KBM-7 (cell line): ENCODE measurements around the gene IL1RAPL2.
"Not testable (repeated sequence)": the region's sequence is repeated elsewhere in the genome, so short reads cannot be mapped to it uniquely, and the experiment has no call there.

Experiments
- DNase-seq: peaks from one replicate; pipeline ENCODE4 v3.0.0-alpha.2; 2015
- in situ Hi-C: fragments of 300-500 bp; cut with MboI; formaldehyde crosslinking; loops from 2 replicates; pipeline ENCODE4 v1.14.3; 2020; ENCODE audit warnings: low sequenced_read_pairs, low pct_unique_long_range_greater_than_20kb, mixed read lengths

Gene IL1RAPL2

GRCh38 chrX:105115596-105116320, 549.8 kb downstream of the IL1RAPL2 start:
- in situ Hi-C loops, DNase-seq: not testable (repeated sequence)

- in situ Hi-C loops = no loop called here
- DNase-seq = no peak
Measured at GRCh38 chrX:105116486-105116885, 550.5 kb downstream of the IL1RAPL2 start.

GRCh38 chrX:105117621-105118020, 551.6 kb downstream of the IL1RAPL2 start:
- no peak for DNase-seq
- in situ Hi-C loops = no loop called here

GRCh38 chrX:105120463-105120862, 554.5 kb downstream of the IL1RAPL2 start:
- DNase-seq = no peak

DNA sequence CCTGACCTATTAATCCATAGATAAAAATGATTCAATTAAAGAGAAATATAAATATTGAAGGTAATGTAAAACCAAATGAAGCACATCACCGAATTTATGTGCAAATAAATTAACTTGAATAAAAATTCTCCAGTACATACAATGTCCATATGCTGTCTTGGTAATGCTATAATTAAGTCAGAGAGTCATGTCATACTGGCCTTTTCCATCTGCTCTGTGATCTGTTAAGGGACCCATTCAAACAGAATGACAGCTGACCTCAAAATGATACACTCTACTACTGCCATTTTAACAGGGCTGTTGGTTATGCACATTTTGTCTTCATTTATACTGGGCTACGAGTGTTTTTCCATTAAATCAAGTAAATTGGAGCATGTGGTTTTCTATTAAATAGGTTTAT, 555.2 kb downstream of the IL1RAPL2 start:
- DNase-seq = no peak
- in situ Hi-C loops = no loop called here

More at GRCh38 chrX:105120463-105120862, 554.5 kb downstream of the IL1RAPL2 start:
- in situ Hi-C loops = no loop called here

DNA sequence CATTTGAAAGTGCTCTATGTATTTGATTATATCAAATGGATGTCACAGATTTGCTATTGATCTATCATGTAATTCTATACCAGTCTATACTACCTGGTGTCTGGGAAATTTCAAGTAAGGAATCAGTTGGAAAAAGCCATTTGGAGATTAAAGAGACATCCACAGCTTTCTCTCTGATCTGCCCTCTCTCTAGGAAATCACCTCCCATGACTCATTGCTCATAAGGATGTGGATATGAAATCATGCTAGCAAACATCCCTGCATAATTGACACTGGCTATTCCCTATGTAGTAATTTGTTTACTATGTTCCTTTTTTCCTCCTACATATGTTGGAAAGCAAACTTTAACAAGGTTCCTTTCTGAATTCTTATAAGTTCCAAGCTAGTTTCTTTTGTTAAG, 560.2 kb downstream of the IL1RAPL2 start:
- DNase-seq = no peak
- in situ Hi-C loops = no loop called here

- DNase-seq = no peak
- in situ Hi-C loops = no loop called here
Measured at GRCh38 chrX:105134273-105134672, 568.3 kb downstream of the IL1RAPL2 start.

DNA sequence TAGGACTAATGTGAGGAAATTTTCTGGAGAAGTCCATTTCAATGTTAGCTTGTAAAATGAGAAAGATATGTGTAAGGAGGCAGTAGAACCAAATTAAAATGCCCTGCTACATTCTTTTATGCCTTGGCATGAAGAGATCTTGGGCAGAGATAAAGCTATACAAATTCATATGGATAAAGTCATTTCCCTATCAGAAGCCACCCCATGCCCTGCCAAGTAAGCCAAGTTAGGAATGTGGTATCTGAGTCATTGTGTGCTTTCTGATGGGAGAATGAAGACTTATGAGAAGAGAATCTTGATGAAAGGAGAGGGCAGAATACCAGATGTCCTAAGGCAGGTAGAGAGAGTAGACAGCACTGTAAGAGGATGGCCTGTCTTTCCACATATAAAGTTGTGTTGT, 570.8 kb downstream of the IL1RAPL2 start:
- no peak for DNase-seq
- in situ Hi-C loops = no loop called here

- no peak for DNase-seq
- in situ Hi-C loops = no loop called here
Measured at GRCh38 chrX:105150036-105150435, 584.0 kb downstream of the IL1RAPL2 start.

DNA sequence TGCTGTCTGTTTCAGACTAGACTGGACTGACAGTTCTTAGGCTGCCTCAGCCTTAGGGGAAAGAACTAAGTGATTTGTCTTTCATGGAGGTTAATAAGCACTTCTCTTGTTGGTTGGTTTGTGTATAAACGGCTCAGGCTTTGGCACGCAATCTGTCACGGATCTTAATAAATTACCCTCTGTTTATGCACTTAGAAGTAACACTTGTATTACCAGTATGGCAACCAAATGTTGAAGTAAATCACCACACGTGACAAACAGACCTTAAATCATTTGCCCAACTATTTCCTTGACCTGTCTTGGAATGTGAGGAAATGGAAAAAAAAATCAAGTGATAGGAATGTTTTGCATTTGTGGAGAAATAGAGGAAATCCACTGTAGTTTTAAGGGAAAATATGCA, 584.6 kb downstream of the IL1RAPL2 start:
- no peak for DNase-seq
- in situ Hi-C loops = no loop called here

DNA sequence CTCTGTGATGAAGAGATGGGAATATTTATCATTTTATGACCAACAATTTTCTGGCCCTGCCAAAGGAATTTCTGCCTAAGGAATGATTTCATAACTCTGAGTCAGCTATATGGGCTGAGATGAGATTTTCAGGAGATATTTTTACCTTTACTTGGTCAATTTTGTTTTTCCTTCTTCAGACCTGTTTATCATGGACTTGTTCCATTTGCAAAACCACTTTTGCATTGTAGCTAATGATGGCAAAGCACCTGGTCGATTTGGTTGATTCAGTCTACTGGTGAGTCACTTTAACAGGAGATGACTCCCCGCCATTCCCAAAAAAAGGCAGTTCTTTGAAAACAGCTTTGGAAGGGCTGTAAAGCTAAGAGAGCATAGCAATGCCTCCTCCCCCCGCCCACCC, 601.2 kb downstream of the IL1RAPL2 start:
- in situ Hi-C loops = no loop called here

DNA sequence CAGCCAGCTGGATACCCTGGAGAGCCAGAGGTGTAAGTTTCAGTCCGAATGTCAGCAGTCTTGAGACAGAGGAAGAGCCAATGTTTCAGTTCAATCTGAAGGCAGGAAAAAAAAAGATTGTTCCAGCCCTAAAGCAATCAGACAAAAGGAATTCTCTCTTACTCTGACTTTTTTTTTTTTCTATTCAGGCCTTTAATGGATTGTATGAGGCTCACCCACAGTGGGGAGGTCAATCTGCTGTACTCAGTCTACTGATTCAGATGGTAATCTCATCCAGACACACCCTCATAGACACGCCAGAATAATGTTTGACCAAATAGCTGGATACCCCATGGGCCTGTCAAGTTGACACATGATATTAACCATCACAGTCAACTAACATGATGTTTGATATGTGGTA, 602.6 kb downstream of the IL1RAPL2 start:
- in situ Hi-C loops = no loop called here
- DNase-seq = no peak

More for the DNA sequence above, 601.2 kb downstream of the IL1RAPL2 start:
- DNase-seq = no peak

DNA sequence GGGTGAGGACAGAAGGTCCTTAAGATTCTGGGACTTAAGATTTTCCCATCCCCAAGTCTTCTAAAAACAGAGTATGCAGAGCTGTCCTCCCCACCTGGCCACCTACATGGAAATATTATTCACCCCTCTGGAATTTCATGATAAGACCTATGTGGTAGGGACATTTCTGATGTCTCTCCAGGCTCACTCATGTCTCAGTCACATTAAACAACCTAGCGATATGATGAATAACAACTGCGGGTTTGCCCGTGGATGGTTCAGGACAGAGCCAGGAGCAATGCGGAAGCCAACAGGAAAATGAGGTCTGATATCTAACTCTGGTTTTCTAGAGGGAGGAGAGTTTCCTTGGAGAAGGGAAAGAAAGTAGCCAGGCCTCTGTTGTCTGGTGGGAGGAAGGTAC, 607.1 kb downstream of the IL1RAPL2 start:
- no peak for DNase-seq
- in situ Hi-C loops = no loop called here

DNA sequence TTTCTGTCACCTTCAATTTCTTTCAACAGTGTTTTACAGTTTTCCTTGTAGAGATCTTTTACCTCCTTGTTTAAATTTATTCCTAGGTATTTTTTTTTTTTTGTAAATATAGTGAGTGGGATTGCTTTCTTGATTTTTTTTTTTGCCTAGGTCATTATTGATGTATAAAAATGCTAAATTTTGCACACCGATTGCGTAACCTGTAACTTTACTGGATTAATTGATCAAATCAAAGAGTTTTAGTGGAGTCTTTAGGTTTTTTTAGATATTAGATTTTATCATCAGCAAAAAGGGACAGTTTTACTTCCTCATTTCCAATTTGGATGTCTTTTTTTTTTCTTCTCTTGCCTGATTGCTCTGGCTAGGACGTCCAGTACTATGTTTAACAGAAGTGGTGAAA, 613.6 kb downstream of the IL1RAPL2 start:
- in situ Hi-C loops = no loop called here
- DNase-seq = no peak

GRCh38 chrX:105189093-105189492, 623.1 kb downstream of the IL1RAPL2 start:
- DNase-seq = no peak
- in situ Hi-C loops = no loop called here

- in situ Hi-C loops = no loop called here
- peak; percentile 68 for DNase-seq
Measured at GRCh38 chrX:105190252-105190853, 624.4 kb downstream of the IL1RAPL2 start.

DNA sequence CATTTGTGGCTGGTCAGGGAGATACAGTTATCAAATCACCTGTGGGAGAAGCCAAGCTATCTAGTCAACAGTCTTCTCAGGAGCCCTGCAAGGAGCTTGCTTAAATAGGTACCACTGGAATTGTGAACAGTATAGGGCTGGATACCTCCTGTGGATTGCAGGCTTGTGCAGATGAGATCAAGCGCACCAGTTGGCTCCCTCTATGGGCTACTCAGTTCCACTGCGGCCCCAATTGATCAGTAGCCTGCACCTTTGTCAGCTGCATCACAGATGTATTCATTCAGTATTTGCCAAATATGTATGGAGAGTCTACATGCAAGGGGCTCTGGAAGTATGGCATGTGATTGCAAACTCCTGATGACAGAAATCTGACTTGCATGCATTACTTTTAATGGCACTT, 625.9 kb downstream of the IL1RAPL2 start:
- in situ Hi-C loops = no loop called here
- DNase-seq = peak; percentile 16

DNA sequence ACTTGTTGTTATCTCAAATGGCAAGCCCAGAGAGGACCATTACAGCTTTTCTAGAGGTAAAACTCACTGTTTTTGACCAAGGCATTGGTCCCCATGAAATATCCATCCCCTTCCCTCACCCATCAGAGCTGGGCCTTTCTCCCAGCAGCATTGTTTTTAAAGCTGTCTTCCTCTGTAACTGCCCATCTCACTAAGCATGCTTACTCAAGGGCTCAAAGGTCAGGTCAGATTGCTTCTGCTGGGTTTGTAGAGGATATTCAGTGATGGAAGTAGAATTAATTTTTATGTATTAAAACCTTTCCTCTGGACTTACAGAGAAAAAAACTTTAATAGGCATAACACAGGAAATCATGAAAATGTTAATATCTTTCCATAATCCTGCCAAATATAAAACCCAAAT, 643.4 kb downstream of the IL1RAPL2 start:
- in situ Hi-C loops = no loop called here

GRCh38 chrX:105210258-105210657, 644.3 kb downstream of the IL1RAPL2 start:
- in situ Hi-C loops = no loop called here
- no peak for DNase-seq

More for the DNA sequence above, 643.4 kb downstream of the IL1RAPL2 start:
- no peak for DNase-seq

GRCh38 chrX:105211066-105211575, 645.1 kb downstream of the IL1RAPL2 start:
- in situ Hi-C loops = no loop called here
- no peak for DNase-seq
